Esophagus muscularis mucosa (tissue), 4 donors: Measurements from ENCODE around the gene TMEM131L.
A peak's percentile ranks its signal among the peaks of the same experiment; 100 is the strongest.

Source experiments
- EP300 ChIP-seq: sonication (generic); formaldehyde crosslinking; IDR thresholded peaks from one replicate; pipeline ENCODE4 v1.6.1; 2017; ENCODE audit warnings: antibody characterized with exemption
- POLR2A ChIP-seq: fragments of 450-650 bp; IDR thresholded peaks from one replicate; pipeline ENCODE4 v1.6.1; 2017; ENCODE audit warnings: antibody characterized with exemption, moderate library complexity, mild to moderate bottlenecking, low read depth
- POLR2AphosphoS5 ChIP-seq, 2 donors: sonication (generic); formaldehyde crosslinking; IDR thresholded peaks; one replicate each; pipeline ENCODE4 v1.6.1; 2017; ENCODE audit warnings: antibody characterized with exemption in 2 of 2
- TF ChIP-seq, protein P1 (sequence below), 3 experiments: fragments of 200-600 bp in 2 of 3; fragments of 450-650 bp in 1 of 3; sonication (generic) in 2 of 3; IDR thresholded peaks; one replicate each; pipeline ENCODE4 v1.5.1; 2017 to 2019; ENCODE audit warnings: antibody characterized with exemption in 3 of 3, mild to moderate bottlenecking in 2 of 3, moderate library complexity in 1 of 3

DNA sequence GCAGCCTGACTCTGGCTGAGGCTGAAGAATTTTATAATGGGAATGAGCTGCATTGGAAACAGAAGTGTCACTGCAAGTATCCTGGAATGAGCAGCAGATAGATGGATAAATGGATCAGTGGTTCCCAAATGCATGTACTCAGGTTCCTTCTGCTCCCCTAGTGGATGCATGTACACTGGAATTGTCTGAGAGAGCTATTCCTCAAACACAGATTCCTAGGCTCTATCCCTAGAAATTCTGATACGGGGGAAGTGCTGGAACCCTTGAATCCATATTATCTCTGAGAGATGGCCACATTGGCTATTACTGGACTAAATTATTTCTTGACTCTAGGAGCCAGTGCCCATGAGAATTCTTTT, 64.8 kb downstream of the TMEM131L start:
- TF ChIP-seq POLR2A (no peak), EP300 (no peak), POLR2AphosphoS5 (IDR thresholded peaks at IDR 0.05) (no peak)
- TF ChIP-seq, protein P1, sequence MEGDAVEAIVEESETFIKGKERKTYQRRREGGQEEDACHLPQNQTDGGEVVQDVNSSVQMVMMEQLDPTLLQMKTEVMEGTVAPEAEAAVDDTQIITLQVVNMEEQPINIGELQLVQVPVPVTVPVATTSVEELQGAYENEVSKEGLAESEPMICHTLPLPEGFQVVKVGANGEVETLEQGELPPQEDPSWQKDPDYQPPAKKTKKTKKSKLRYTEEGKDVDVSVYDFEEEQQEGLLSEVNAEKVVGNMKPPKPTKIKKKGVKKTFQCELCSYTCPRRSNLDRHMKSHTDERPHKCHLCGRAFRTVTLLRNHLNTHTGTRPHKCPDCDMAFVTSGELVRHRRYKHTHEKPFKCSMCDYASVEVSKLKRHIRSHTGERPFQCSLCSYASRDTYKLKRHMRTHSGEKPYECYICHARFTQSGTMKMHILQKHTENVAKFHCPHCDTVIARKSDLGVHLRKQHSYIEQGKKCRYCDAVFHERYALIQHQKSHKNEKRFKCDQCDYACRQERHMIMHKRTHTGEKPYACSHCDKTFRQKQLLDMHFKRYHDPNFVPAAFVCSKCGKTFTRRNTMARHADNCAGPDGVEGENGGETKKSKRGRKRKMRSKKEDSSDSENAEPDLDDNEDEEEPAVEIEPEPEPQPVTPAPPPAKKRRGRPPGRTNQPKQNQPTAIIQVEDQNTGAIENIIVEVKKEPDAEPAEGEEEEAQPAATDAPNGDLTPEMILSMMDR (IDR thresholded peaks at IDR 0.05) = peak in 1 of 3 experiments; percentile 26
